C4-2B (cell line): ENCODE results near the gene LAPTM5.
"Not testable (repeated sequence)": the region's sequence is repeated elsewhere in the genome, so short reads cannot be mapped to it uniquely, and the experiment has no call there.

ENCODE experiments used
- CTCF ChIP-seq: fragments of 450-650 bp; conservative IDR thresholded peaks from 2 replicates; pipeline ENCODE4 v1.5.1; 2017; ENCODE audit warnings: mild to moderate bottlenecking
- ZFX ChIP-seq: fragments of 450-650 bp; IDR thresholded peaks from 2 replicates; pipeline ENCODE4 v1.6.1; 2017

GRCh38 chr1:30766948-30767347, 9.4 kb upstream of the LAPTM5 start:
- TF ChIP-seq CTCF, ZFX: not testable (repeated sequence)
